Smooth muscle cell of the brain vasculature (primary cell): ENCODE data around the gene ADGRL1.
A peak's percentile ranks its signal among the peaks of the same experiment; 100 is the strongest.
"Not testable (repeated sequence)": the region's sequence is repeated elsewhere in the genome, so short reads cannot be mapped to it uniquely, and the experiment has no call there.

Experiments used
- DNase-seq: peaks from one replicate; pipeline ENCODE4 v3.0.0-alpha.2; 2012; ENCODE audit warnings: low read depth, low spot score

ADGRL1 gene

DNA sequence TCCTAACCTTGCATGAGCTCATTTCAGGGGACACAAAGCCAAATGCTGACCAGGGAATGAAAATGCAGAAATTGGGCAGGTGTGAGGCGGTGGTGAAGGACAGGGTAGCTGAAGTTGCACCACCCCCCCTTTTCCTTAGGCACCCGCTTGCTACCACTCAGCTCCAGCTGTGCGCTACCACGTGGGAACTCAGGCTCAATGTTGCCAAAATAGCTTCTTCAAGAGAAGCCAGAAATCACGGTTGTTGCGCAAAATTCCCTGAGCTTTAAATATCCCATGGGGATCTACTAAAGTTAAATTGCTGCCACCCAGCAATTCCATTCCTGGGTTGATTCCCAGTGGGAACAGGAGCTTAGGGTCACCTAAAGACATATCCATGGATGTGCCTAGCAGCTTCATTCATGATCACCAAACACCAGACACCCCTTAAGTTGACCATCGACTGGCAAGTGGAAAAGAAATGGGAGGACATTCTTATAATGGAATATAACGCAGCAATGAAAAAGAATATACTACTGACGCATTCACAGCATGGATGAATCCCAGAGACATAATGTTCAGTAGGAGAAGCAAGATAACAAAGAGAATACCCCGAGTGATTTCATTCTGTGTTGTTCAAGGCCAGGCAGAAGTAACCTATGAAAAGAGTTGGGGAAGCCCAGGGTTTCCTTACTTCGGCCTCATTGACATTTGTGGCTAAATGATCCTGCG, 12.8 kb upstream of the ADGRL1 start:
- DNase-seq = no peak

- DNase-seq = not testable (repeated sequence)
Measured at GRCh38 chr19:14217886-14218285, 11.9 kb upstream of the ADGRL1 start.

DNA sequence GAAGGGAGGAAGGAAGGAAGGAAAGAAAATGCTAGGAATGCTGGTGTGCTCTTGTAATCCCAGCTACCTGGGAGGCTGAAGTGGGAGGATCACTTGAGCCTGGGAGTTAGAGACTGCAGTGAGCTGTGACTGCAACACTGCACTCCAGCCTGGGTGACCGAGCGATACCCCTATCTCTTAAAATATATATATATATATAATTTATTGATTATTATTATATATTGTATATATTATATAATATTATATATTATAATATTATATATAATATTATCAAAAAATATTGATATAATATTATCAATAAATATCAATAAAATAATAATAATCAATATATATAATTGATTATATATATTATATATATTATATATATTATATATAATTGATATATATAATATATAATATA, 8.6 kb upstream of the ADGRL1 start:
- DNase-seq = no peak

DNA sequence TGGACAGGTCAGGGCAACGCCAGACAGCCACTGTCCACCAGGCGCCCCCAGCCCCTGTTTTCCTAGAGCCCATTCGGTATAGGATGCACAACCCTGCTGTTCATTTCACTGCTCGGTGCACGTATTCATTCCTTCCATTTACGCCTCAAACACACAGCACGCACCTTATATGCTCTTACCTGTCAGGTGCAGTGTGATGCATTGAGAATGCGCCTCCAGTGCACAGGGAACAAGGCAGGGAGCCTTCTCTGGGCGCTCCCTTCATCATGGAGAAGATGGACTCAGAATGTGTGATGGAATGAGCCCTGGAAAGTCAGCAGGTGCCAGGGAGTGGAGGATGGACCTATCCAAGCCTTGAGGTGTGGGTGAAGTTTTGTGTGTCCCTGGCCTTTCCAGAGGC, 4.2 kb upstream of the ADGRL1 start:
- not testable (repeated sequence) for DNase-seq

- not testable (repeated sequence) for DNase-seq
Measured at GRCh38 chr19:14209401-14209800, 3.4 kb upstream of the ADGRL1 start.

DNA sequence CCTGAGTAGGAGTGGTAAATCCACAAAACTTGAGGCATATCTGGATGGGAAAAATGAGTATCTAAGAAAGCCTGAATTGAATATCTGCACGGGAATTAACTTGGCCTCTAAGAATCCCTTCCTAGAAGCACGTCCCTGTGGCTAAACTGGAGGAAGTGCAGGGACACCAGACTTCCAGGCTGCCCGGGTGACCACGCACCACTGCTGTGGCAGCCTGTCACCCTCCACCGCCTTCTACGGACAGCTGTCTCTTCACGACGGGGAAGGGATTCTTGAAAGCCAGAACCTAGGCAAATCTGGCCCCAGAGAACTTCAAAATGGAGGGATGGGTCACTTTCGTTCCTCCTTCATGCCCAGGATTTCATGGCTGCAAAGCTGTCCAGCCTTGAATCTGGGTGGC, 2.5 kb upstream of the ADGRL1 start:
- not testable (repeated sequence) for DNase-seq

DNA sequence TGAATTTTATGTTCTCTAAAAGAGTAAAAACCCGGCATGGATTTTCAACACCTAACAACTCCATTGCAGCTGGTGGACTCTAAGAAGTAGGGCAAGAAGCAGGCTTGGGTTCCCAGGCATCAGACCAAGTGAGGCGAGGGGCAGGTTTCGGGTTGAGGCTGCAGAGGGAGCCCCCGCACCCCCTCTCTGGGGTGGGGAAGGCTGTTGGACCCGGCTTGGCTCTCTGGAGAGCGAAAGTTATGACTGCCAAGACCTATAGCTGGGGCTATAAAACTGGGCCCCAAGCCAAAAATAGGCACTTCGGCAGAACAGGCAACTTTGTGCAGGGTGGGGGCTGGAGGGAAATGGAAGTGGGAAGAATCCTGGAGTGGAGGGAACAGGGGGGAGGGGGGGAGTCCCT, 1.8 kb upstream of the ADGRL1 start:
- not testable (repeated sequence) for DNase-seq

DNA sequence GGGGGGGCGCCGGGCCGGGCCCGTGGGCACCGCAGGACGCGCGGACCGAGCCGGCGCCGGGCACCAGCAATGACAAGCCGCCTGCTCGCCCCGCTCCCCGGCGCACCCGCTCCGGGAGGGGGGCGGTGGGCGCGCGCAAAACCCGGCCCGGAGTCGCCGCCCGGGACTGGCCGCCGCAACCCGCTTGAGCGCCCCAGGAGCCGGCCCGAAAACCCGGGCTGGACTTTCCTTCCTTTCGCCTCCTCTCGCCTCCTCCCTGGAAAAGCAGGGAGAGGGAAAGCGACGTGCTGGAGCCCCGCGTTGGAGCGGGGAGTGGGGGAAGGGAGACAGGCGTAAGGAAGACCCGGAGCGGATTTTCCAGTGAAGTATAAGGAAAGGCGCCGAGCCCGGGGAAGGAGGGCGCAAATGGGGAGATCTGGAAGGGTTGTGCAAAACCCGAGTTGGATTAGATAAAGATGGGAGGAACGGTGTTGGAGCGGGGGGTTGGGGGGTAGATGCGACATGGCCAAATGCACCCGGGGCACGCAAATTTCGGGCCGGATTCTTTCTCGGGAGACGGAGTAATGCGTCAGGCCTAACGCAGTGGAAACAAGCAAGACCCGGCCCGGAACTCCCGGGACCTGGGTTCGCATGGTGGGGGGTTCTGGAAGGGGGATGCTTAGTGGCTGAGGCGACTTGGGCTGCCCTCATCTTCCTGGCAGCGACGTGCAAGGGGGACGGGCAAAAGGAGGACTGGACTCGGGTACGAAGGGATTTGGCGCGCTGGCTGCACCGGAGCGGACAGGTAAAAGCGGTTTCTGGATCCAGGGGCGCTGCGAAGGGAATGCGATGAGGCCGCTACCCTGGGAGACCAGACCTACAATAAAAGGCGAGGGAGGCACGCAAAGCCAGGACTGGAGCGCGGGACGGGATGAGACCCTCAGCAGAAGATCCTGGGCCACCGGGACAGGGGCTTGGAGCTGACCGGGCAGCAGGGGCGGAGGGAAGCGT, 1.1 kb upstream of the ADGRL1 start:
- peak; percentile 85 for DNase-seq

DNA sequence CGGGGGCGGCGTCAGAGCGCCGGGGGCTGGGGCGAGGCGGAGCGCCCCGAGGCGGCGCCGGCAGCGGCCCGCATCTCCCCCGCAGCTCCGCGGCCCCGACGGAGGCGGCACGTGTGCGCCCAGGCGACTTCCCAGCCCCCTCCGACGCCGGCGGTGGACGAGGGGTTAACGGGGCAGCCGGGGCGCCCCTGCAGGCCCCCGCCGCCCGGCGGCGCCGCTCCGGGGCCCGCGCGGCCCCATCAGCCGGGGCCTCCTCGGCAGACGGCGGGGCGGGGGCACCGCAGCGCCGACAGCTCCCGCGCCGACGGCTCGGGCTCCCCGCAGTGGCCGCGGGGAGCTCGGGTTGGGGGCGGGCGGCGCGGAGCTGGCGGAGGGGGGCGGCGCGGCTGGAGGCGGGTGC, 339 bp upstream of the ADGRL1 start:
- DNase-seq = not testable (repeated sequence)

DNA sequence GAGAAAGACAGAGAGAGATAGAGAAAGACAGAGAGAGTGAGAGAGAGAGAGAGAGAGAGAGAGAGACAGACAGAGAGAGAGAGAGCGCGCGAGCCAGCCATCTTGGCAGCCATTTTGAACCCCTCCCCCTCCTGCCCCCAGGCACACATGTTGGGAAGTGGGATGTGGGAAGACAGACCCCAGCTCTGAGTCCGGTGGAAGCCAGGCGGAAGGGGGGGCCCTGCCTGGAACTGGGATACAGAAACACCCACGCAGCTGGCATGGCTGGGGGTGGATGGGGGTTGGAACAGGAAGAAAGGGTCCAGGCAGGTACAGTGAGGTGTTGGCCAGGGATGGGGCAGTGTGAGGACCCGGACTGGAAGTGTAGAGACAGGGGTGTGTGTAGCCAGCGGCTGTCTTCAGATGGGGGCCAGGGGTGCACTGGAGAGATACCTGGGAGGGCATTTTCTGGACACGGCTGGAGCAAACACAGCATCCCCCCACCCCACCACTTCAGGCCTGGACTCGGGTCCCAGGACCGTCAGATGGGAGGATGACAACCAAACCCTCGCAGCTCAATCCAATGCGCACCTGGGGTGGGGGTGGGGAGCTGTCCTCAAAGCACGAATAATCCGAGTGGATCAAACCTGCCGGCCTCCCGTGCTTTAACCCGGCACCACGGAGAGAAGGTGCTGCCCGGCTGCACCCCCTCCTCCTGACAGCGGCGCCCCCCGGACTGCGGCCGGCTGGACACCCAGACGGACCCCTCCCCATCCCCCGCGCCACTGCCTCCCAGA, 1.1 kb downstream of the ADGRL1 start:
- not testable (repeated sequence) for DNase-seq

DNA sequence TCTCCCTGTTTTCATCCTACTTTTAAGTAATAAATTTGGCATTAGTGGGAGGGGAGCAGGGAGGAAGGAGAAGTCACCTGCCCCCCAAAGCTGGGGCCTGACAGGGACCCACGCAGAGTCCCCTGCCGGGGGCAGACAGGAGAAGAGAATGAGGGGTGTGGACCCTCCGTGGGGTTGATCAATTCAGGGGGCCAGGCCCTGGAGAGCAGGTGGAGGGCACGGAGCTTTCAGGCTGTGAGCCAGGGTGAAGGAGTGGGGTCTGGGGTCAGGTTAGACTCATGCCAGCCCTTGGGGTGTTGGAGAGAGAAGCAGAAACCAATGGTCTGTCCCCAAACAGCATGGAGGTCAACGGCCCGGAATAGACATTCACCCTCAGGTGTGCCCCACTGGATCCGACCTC, 1.8 kb downstream of the ADGRL1 start:
- not testable (repeated sequence) for DNase-seq

- DNase-seq = not testable (repeated sequence)
Measured at GRCh38 chr19:14203788-14204187, 2.2 kb downstream of the ADGRL1 start.

DNA sequence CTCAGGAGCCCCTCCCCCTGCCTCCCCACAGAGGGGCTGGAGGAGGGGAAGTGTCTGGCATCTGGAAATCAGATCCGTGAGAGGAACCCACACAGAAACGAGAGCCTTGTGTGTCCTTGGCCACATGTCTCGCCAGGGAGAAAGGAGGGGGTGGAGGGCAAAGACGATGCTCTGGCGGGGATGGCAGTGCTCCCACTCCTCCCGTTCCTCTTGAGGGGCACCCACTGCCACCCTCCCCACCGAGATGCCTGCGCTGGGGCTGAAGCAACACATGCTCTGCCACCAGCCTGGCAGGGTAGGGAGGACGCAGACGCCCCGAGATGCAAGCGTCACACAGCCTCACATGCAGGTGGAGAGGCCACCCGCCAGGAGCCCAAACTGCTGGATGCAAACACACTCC, 2.8 kb downstream of the ADGRL1 start:
- no peak for DNase-seq

- DNase-seq = not testable (repeated sequence)
Measured at GRCh38 chr19:14201481-14201880, 4.5 kb downstream of the ADGRL1 start.

DNA sequence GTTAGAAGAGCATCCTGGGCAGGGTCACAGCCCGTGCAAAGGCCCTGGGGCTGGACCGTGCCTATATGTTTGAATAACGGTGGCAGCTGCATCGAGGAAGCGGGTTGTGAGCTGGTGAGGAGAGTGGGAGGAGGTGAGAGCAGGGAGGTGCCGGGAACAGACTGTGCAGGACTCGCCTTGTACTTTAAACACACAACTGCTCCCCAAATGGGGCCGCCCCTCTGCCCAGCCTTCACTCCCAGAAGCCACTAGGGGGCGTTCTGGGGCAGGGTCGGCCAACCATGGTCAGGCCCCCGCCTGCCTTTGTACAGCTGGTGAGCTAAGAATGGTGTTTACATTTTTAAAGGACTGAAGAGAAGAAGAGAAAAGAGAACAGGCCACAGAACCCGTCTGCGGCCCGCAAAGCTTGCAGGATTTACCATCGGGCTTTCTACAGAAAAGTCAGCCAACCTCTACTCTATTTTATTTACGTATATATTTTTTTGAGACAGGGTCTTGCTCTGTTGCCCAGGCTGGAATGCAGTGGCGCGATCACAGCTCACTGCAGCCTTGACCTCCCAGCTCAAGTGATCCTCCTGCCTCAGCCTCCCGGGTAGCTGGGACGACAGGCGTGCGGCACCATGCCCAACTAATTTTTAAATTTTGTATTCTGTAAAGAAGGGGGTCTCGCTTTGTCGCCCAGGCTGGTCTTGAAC, 5.7 kb downstream of the ADGRL1 start:
- DNase-seq = not testable (repeated sequence)

- DNase-seq = no peak
Measured at GRCh38 chr19:14198384-14199376, 7.3 kb downstream of the ADGRL1 start.

GRCh38 chr19:14197882-14198281, 8.1 kb downstream of the ADGRL1 start:
- no peak for DNase-seq

DNA sequence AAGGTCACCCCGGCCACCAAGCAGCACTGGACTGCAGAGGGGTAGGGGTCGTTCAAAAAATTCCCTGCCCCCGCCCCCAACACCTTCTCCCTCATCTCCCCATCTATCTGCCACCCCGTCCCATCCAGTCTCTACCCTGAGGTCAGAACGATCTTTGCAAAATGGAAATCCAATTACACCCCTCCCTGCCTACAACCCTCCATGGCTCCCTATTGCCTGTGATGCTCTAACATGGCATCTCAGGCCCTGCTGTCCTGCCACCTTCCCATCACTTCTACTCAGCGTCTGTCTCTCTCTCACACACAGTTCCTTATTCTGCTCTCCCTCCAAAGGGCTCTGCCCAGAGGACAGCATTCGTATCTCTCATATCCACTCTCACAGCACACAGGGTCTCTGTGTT, 8.7 kb downstream of the ADGRL1 start:
- not testable (repeated sequence) for DNase-seq

DNA sequence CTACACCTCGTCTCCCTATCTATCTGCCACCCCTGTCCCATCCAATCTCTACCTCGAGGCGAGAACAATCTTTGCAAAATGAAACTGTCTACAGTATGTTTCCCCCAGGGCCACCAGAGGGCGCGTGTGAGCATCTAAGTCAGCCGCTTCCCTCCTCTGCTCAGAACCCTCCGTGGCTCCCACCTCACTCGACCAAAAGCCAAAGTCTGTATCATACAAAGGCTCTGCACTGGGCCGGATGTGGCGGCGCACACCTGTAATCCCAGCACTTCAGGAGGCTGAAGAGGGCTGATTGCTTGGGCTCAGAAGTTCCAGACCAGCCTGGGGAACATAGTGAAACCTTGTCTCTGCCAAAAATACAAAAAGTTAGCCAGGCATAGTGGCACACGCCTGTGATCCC, 9.9 kb downstream of the ADGRL1 start:
- not testable (repeated sequence) for DNase-seq

DNA sequence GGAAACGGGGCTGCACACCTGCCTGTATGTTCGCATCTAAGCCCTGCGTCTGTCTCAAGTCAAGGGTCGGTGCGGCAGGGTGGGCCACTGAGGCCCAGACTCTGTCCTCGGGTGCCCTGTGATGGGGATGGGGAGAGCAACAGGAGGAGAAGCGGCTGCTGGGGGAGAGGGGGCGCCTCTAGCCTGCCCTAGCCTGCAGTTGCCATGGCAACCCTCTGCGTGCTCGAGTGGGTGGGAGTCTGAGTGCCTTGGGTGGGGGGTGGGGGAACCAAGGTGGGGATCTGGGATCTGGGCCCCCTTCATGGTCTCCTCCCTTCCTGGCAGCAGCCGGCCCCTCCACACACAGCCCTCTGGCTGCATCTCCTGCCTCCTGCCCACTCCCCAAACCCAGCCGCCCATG, 10.8 kb downstream of the ADGRL1 start:
- DNase-seq = not testable (repeated sequence)
